A549 treated with AZD2906 at 1 μM for 4 hours (cell line): Measurements from ENCODE around the gene CCDC185. TPM values are rescaled to one million over a fixed set of nuclear protein-coding genes. Genes with fewer than 3 reads are reported as not detected.

Experiments used
- total RNA-seq: library from RNA; stranded (reverse); fragments of 200-300 nt; extraction: Qiagen RNA extraction; gene quantifications from 5 replicates; pipeline ENCODE4 v1.2.3, GENCODE V29; 2022

Gene CCDC185
- 0.03 to 0.05 TPM (median 0.03 TPM) in 3 of 5 replicates, not detected in the others for total RNA-seq

DNA sequence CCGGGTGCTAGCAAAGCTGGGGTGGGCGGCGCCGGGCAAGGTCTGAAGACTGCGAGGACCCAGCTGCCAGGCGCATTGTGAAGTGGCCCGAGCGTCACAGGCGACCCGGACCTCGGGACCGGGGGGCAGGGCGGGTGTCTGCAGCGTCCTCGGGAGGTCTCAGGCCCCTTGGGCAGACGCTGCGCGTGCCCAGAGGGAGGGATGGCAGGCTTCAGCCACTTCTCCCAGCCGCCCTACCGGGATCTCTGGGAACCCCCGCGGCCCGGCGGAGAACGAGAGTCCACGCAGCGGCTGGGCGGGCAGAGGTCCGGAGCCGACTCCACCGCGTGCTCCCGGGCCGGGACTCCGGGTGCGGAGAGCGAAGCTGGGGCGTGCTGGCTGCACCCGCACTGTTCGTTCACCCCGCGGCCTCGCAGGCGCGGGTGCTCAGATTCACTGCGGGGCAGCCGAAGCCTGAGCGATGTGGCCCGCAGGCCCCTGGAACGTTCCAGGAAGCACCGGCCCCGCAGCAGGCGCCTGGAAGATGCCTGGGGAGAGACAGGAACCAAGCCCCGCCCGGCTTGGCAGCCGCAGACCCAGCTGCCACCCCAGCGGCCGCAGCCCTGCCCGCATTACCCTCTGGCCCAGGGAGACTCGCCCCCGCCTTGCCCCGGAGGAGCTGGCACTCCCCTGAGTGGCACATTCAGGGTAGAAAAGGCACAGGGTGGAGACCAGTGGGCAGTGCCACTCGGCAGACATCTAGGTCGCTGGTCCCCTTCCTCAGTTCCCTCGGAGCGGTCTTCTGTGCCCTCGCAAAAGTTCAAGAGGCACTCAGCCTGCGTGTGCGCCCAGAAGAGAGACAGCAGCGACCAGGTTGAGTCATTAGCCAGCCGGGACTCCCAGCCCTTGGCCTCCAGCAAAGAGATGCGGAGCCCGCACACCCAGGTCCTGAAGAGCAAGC, at the start of gene CCDC185:
Gene CCDC185 (plus strand): TSS at position 141 of the 940 bp plus-strand sequence. CDS start 61 bp downstream, at position 202.

DNA sequence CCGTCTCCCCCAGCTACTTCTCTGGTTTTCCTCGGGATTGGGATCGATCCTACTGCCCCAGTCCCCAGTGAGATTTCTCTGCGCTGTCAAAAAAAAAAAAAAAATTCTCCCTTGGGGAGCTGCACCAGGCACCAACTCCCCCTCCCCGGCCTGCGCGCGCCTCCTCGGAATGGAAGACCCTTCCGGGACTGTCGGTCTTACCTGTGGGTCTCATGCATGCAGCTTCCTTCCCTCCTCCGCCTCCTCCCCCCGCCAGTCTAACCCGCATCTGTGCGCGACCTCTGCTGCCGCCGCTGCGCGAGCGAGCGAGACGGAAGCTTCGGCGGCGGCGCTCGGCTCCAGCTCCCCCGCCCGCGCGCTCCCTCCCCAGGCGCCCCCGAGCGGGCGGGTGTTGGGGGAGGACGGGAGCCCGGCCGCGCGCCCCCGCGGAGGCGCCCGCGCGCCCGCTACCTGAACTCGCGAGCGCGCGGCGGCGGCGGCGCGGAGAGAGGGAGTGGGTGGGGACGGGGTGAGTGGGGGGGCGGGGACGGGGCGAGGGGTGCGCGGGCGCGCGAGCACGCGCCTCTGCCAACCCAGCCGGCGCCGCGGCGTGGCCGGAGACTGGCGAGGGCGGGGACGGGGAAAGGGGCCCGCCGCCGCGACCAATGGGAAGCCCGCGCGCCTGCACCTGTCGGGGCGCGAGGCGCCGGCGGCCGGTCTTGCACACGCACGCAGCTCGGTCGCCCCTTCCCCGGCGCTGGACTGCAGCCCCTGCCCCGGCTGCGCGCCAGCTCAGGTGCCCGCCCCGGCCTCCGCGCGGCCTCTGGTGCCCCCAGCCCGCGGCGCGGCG, 29.1 kb upstream of the CCDC185 start, which contains the start of gene SUSD4:
Gene SUSD4 (minus strand): TSS at position 321 of the 829 bp plus-strand sequence. CDS start 751 bp downstream, outside the sequence.

Other genes with a start within 250 kb of the CCDC185 start
- 0.40 to 1.1 TPM (median 0.62 TPM) in 5 replicates for gene SUSD4, start 29.2 kb upstream of the CCDC185 start, total RNA-seq